Measurements from ENCODE around the gene GINM1. TPM values are rescaled to one million over a fixed set of nuclear protein-coding genes. Genes with fewer than 3 reads are reported as not detected.

The GINM1 gene
- total RNA-seq, 1 donor from 2014 or later: 17.6 TPM

DNA sequence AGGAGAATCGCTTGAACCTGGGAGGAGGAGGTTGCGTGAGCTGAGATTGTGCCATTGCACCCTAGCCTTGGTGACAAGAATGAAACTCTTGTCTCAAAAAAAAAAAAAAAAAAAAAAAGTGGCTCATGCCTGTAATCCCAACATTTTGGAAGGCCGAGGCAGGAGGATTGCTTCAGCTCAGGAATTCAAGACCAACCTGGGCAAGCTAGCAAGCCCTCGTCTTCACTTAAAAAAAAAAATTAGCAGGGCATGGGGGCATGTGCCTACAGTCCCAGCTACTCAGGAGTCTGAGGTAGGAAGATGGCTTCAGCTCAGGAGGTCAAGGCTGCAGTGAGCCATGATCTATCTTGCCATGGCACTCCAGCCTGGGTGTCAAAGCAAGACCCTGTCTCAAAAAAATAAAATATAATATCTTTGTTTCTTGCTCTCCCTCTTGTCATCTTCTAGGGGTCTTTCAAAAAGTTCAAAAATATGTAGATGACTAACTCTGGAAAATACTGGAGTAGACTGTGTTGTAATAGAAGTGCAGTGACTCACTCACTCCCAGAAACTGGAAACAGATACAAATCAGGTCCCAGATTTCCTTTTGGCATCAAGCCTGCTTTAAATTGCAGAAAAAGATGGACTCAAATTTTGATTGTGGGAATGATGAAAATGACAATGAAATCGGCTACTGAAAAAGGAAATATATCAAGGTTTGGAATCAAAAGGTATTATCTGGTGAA, 2.8 kb upstream of the GINM1 start:
- Mint-ChIP-seq H3K36me3 (ENCODE audit: low read depth) (no peaks in the 10 kb centered on the region), H3K4me3 (ENCODE audit: low read depth) (no peak overlapping the region)

DNA sequence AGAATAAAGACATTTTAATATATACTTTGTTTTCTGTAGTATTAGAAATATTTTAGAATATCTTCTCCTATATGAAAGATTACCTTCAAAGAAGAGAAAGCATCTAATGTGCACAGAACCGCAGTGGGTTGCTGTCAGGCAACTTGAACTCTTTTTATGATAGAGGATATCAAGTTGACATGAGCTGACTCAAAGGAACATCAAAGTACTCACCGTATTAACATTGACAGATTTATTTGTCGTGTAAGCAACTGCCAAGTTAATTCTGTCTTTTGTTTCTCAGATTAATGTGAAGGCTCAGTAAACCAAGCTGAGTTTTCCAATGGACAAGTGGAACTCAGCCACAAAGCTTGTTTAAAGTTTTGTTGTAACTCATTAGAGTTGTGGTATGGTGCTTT, 2.2 kb upstream of the GINM1 start:
- no peak overlapping the region for H3K4me3 Mint-ChIP-seq (ENCODE audit: low read depth)
- H3K27me3 Mint-ChIP-seq (ENCODE audit: low read depth): peaks cover 15% of the 10 kb centered on the region
- H3K36me3 Mint-ChIP-seq (ENCODE audit: low read depth): no peaks in the 10 kb centered on the region
- no peak for DNase-seq (ENCODE audit: low spot score)
- intact Hi-C loops (cut with micrococcal nuclease): loop anchor here (10.0 kb wide), 4 partner anchors 301 to 1821 kb away; partner anchors contain the start of genes LRP11 and RAET1G
- no peak overlapping the region for H3K27ac Mint-ChIP-seq
- H3K4me1 Mint-ChIP-seq (ENCODE audit: low read depth): peaks cover 12% of the 10 kb centered on the region
- no peaks in the 10 kb centered on the region for H3K9me3 Mint-ChIP-seq

More for the DNA sequence above, 2.8 kb upstream of the GINM1 start:
- H3K9me3 Mint-ChIP-seq: no peaks in the 10 kb centered on the region
- DNase-seq (ENCODE audit: low spot score): no peak
- H3K4me1 Mint-ChIP-seq (ENCODE audit: low read depth): peaks cover 12% of the 10 kb centered on the region
- peaks cover 19% of the 10 kb centered on the region for H3K27me3 Mint-ChIP-seq (ENCODE audit: low read depth)
- H3K27ac Mint-ChIP-seq: no peak overlapping the region
- intact Hi-C loops (cut with micrococcal nuclease): loop anchor here (10.0 kb wide), 4 partner anchors 301 to 1821 kb away; partner anchors contain the start of genes LRP11 and RAET1G

DNA sequence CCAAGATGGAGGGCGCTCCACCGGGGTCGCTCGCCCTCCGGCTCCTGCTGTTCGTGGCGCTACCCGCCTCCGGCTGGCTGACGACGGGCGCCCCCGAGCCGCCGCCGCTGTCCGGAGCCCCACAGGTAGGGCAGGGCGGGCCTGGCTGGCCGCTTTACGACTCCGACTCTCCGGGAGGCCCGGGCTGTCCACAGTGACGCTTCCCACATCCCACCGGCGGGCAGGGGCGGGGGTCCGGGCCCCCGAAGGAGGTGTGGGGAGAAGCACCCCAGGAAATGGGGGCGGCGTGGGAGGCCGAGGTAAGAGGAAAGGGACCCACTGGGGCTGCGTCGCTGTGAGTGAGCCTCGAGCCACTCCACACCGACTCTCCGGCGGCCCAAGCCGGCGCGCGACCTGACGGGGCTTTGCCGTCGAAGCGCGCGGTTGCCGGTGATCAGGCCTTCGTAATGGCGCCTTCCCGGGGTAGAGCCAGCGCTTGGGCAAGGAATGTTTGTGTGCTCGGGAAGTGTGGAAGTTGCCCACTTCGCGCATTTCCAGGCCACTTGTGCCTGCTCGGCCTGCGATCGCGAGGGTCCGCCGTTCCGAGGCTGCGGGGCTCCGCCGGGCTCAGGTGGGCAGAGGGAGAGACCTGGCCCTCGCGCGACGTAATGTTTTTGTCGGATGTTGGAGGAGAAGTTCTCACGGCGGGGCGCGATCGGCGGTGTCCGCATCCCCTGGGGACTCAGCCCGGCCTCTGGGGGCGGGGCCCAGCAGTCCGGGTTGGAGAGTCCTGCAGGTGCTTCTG, 427 bp downstream of the GINM1 start:
- DNase-seq (ENCODE audit: low spot score): peak; percentile 45
- intact Hi-C loops (cut with micrococcal nuclease): loop anchor here (1.0 to 10.0 kb wide), 9 partner anchors 20 to 1818 kb away; partner anchors contain the start of genes KATNA1, LATS1, LRP11 and PCMT1
- Mint-ChIP-seq H3K4me1 (ENCODE audit: low read depth) (peaks cover 12% of the 10 kb centered on the region), H3K36me3 (ENCODE audit: low read depth) (no peaks in the 10 kb centered on the region), H3K9me3 (no peaks in the 10 kb centered on the region), H3K4me3 (ENCODE audit: low read depth) (peak overlapping the region; percentile 89), H3K27ac (peak overlapping the region; percentile 63), H3K27me3 (ENCODE audit: low read depth) (peaks cover 2% of the 10 kb centered on the region)

DNA sequence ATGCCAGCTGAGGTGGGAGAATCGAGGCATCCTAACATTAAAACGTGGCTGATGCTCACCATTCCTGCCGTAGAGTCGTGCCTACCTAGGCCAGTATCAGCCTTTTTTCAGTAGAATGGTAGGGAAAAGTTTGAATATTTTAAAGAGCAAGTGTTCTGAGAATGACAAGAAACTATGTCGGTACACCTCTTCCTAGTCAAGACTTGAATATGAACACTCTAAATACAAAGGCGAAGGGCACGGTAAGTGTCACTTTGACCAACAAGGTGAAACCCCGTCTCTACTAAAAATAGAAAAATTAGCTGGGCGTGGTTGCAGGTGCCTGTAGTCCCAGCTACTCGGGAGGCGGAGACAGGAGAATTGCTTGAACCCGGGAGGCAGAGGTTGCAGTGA, 1.0 kb downstream of the GINM1 start:
- DNase-seq (ENCODE audit: low spot score): no peak
- Mint-ChIP-seq H3K4me1 (ENCODE audit: low read depth) (peaks cover 12% of the 10 kb centered on the region), H3K36me3 (ENCODE audit: low read depth) (no peaks in the 10 kb centered on the region), H3K27me3 (ENCODE audit: low read depth) (peaks cover 2% of the 10 kb centered on the region), H3K9me3 (no peaks in the 10 kb centered on the region), H3K4me3 (ENCODE audit: low read depth) (peak overlapping the region; percentile 89), H3K27ac (no peak overlapping the region)
- intact Hi-C loops (cut with micrococcal nuclease): loop anchor here (5.0 to 10.0 kb wide), 5 partner anchors 250 to 1818 kb away; partner anchors contain the start of genes LRP11, RAET1G and TAB2

DNA sequence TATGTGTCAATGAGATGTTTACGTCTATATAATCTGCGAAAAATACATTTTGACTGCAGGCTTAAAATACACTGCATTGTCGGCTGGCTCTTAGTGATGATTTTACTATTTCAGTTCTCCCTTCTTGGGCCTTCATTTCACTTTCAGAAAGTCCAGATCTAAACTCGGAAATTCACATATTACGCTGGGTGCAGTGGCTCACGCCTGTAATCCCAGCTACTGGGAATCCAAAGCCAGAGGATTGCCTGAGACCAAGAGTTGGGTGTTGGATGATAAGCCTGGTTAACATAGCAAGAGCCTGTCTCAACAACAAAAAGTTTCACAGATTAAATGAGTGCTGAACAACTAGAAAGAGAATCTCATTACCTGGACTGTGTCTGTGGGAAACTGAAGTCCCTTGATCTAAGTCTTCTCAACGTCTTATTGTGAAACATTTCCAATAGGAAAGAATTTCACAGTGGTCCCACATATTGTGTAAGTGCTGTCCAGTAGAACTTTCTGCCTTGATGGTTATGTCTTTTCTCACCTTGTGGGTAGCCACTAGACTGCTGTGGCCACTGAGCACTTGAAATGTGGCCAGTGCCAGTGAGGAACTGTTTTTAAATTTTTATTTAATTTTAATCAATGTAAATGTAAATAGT, 1.9 kb downstream of the GINM1 start:
- no peak overlapping the region for H3K27ac Mint-ChIP-seq
- no peak for DNase-seq (ENCODE audit: low spot score)
- H3K27me3 Mint-ChIP-seq (ENCODE audit: low read depth): peaks cover 2% of the 10 kb centered on the region
- H3K4me1 Mint-ChIP-seq (ENCODE audit: low read depth): peaks cover 12% of the 10 kb centered on the region
- no peaks in the 10 kb centered on the region for H3K36me3 Mint-ChIP-seq (ENCODE audit: low read depth)
- H3K4me3 Mint-ChIP-seq (ENCODE audit: low read depth): peak overlapping the region; percentile 89
- intact Hi-C loops (cut with micrococcal nuclease): loop anchor here (5.0 to 10.0 kb wide), 5 partner anchors 251 to 1817 kb away; partner anchors contain the start of genes LRP11, RAET1G and TAB2
- no peaks in the 10 kb centered on the region for H3K9me3 Mint-ChIP-seq

DNA sequence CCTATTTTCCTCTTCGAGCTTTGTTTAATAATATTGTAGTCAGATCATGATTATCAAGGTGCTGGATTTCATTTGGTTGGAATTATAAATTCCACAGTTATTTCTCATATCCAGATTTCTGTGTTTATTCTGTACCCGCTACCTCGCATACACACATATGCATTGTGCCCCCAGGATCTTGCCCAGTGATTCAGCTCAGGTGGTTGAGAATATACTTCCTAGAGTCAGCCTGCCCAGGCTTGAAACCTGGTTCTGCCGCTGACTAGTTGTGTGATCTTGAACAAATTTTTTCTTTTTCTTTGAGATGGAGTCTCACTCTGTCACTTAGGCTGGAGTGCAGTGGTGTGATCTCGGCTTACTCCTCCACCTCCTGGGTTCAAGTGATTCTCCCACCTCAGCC, 14.7 kb downstream of the GINM1 start:
- Mint-ChIP-seq H3K9me3 (no peaks in the 10 kb centered on the region), H3K4me3 (ENCODE audit: low read depth) (no peak overlapping the region), H3K4me1 (ENCODE audit: low read depth) (no peaks in the 10 kb centered on the region), H3K36me3 (ENCODE audit: low read depth) (peaks cover 38% of the 10 kb centered on the region), H3K27me3 (ENCODE audit: low read depth) (no peaks in the 10 kb centered on the region), H3K27ac (no peak overlapping the region)
- DNase-seq (ENCODE audit: low spot score): no peak
- intact Hi-C loops (cut with micrococcal nuclease): no loop called here

DNA sequence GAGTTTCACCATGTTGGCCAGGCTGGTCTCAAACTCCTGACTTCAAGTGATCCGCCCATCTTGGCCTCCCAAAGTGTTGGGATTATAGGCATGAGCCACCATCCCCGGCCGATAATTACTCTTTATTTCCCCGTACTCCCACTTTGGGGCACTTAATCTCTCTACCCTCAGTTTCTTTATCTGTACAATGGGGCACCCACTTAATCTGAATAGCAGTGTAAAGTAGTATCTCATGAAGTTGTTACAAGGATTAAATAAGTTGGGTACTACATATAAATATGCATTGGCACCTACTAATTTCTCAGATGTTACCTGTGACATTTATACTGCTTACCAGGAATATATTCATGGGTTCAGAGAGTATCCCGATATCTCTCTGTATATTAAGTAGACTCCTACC, 15.2 kb downstream of the GINM1 start:
- H3K9me3 Mint-ChIP-seq: no peaks in the 10 kb centered on the region
- no peak for DNase-seq (ENCODE audit: low spot score)
- intact Hi-C loops (cut with micrococcal nuclease): no loop called here
- no peaks in the 10 kb centered on the region for H3K27me3 Mint-ChIP-seq (ENCODE audit: low read depth)
- no peak overlapping the region for H3K27ac Mint-ChIP-seq
- no peak overlapping the region for H3K4me3 Mint-ChIP-seq (ENCODE audit: low read depth)
- H3K36me3 Mint-ChIP-seq (ENCODE audit: low read depth): peaks cover 37% of the 10 kb centered on the region
- no peaks in the 10 kb centered on the region for H3K4me1 Mint-ChIP-seq (ENCODE audit: low read depth)

DNA sequence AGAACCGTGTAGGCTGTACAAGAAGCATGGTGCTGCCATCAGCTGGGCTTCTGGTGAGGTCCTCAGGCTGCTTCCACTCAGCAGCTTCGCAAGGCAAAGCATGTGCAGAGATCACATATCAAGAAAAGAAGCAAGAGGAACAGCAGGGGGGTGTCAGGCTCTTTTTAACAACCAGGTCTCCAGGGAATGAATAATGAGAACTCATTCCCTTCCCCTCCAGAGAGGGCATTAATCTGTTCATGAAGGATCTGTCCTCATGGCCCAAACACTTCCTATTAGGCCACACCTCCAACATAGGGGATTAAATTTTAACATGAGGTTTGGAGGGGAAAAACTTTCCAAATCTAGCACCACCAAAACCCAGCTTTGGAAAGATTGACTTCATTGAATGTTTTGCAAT, 20.0 kb downstream of the GINM1 start:
- Mint-ChIP-seq H3K4me1 (ENCODE audit: low read depth) (no peaks in the 10 kb centered on the region), H3K27me3 (ENCODE audit: low read depth) (no peaks in the 10 kb centered on the region), H3K9me3 (no peaks in the 10 kb centered on the region), H3K4me3 (ENCODE audit: low read depth) (no peak overlapping the region), H3K27ac (no peak overlapping the region), H3K36me3 (ENCODE audit: low read depth) (peaks cover 30% of the 10 kb centered on the region)
- intact Hi-C loops (cut with micrococcal nuclease): no loop called here
- DNase-seq (ENCODE audit: low spot score): no peak

DNA sequence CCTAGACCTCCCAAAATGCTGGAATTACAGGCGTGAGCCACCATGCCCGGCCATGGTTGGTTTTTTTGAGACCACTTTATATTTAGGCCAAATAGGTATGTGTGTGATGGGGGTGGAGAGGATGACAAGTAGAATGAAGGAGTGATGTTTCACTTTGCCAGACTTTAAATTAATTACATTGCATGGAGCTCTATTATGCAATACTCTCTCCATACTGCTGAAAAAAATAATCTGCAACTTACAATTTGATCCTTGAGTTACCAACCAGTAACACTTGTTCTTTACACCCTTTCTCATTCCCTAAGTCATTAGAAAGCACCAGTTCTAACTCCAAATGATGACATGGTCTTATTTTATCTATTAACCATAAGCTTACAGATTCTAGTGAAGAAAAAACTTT, 26.8 kb downstream of the GINM1 start:
- H3K36me3 Mint-ChIP-seq (ENCODE audit: low read depth): peaks cover 45% of the 10 kb centered on the region
- H3K9me3 Mint-ChIP-seq: no peaks in the 10 kb centered on the region
- no peak overlapping the region for H3K27ac Mint-ChIP-seq
- intact Hi-C loops (cut with micrococcal nuclease): no loop called here
- H3K27me3 Mint-ChIP-seq (ENCODE audit: low read depth): no peaks in the 10 kb centered on the region
- no peaks in the 10 kb centered on the region for H3K4me1 Mint-ChIP-seq (ENCODE audit: low read depth)
- no peak overlapping the region for H3K4me3 Mint-ChIP-seq (ENCODE audit: low read depth)
- DNase-seq (ENCODE audit: low spot score): no peak

DNA sequence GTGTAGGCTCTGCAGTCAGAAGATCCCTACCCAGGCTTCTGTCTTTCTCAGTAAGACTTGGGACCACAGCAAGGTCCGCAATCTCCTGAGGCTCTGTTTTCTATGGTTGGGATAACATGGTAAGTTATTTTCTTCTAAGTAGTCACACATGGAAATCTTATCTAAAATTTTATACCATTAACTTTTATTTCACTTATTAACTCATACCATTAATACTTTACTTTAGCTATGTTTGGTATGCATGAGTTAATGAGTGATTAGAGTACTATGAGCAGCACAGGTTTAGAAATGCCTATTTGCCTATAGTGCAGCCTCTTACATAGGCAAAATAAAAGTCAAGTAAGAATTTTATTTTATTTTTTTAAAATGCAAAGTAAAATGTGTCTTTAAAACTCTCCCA, 27.2 kb downstream of the GINM1 start:
- DNase-seq (ENCODE audit: low spot score): no peak
- H3K9me3 Mint-ChIP-seq: no peaks in the 10 kb centered on the region
- peaks cover 47% of the 10 kb centered on the region for H3K36me3 Mint-ChIP-seq (ENCODE audit: low read depth)
- intact Hi-C loops (cut with micrococcal nuclease): no loop called here
- H3K27me3 Mint-ChIP-seq (ENCODE audit: low read depth): no peaks in the 10 kb centered on the region
- H3K27ac Mint-ChIP-seq: no peak overlapping the region
- no peaks in the 10 kb centered on the region for H3K4me1 Mint-ChIP-seq (ENCODE audit: low read depth)
- H3K4me3 Mint-ChIP-seq (ENCODE audit: low read depth): no peak overlapping the region

DNA sequence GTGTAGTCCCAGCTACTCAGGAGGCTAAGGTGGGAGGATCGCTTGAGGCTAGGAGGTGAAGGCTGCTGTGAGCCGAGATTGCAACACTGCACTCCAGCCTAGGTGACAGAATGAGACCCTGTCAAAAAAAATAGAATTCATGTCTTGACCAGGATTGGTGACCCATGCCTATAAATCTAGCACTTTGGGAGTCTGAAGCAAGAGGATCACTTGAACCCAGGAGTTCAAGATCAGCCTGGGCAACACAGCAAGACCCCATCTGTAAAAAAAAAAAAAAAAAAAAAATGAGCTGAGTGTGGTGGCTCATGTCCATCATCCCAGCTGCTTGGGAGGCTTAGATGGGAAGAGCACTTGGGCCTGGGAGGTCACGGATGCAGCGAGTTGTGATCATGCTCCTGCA, 34.3 kb downstream of the GINM1 start:
- Mint-ChIP-seq H3K27ac (no peak overlapping the region), H3K9me3 (no peaks in the 10 kb centered on the region), H3K27me3 (ENCODE audit: low read depth) (no peaks in the 10 kb centered on the region), H3K36me3 (ENCODE audit: low read depth) (peaks cover 55% of the 10 kb centered on the region), H3K4me1 (ENCODE audit: low read depth) (no peaks in the 10 kb centered on the region), H3K4me3 (ENCODE audit: low read depth) (no peak overlapping the region)
- no peak for DNase-seq (ENCODE audit: low spot score)
- intact Hi-C loops (cut with micrococcal nuclease): no loop called here

DNA sequence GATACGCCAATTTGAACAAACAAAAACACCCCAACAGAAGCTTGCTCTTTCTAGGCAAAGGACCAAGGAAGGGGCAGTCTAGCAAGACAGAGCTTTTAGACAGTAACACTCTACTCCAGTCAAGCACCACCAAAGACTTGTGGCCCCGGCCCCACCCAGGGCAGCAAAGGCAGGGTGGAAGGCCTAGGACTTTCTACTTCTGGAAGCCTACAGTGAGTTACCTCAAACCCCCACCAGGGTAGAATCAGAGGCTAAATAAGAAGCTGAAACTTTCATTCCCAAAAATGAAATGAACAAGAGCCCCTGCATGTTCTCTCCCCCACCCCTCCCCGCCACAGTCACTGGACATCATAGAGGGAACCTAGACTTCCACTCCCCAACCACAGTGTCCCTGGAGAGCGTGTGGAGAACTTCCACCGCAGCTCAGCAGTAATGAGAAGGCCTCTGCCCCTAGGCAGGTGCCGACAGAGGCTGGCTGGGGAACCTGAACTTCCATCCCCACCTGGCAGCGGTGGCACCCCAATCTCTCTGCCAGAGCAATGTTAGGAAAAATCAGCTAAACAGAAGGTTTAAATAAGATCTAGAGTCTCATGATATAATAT, 42.3 kb downstream of the GINM1 start:
- DNase-seq (ENCODE audit: low spot score): no peak
- Mint-ChIP-seq H3K36me3 (ENCODE audit: low read depth) (peaks cover 29% of the 10 kb centered on the region), H3K27ac (no peak overlapping the region), H3K9me3 (peaks cover 5% of the 10 kb centered on the region), H3K4me3 (ENCODE audit: low read depth) (no peak overlapping the region), H3K4me1 (ENCODE audit: low read depth) (peaks cover 8% of the 10 kb centered on the region), H3K27me3 (ENCODE audit: low read depth) (no peaks in the 10 kb centered on the region)
- intact Hi-C loops (cut with micrococcal nuclease): no loop called here

Measured in activated T-helper 2 cell treated with anti-CD3 and anti-CD28 coated beads, Interferon-gamma antibody, Interleukin-2, Interleukin-4, amounts not matched to agents 10 μg/mL and 5 μg/mL and 100 μg/mL, durations not matched to agents 14 hours and 24 hours and 36 hours (primary cell).